CD4-positive, alpha-beta T cell treated with Interferon gamma for 1 hour (primary cell): ENCODE measurements around the gene ADAM23.

ENCODE experiments used
- DNase-seq: peaks from one replicate; pipeline ENCODE4 v3.0.0-alpha.2; 2020

ADAM23 gene

DNA sequence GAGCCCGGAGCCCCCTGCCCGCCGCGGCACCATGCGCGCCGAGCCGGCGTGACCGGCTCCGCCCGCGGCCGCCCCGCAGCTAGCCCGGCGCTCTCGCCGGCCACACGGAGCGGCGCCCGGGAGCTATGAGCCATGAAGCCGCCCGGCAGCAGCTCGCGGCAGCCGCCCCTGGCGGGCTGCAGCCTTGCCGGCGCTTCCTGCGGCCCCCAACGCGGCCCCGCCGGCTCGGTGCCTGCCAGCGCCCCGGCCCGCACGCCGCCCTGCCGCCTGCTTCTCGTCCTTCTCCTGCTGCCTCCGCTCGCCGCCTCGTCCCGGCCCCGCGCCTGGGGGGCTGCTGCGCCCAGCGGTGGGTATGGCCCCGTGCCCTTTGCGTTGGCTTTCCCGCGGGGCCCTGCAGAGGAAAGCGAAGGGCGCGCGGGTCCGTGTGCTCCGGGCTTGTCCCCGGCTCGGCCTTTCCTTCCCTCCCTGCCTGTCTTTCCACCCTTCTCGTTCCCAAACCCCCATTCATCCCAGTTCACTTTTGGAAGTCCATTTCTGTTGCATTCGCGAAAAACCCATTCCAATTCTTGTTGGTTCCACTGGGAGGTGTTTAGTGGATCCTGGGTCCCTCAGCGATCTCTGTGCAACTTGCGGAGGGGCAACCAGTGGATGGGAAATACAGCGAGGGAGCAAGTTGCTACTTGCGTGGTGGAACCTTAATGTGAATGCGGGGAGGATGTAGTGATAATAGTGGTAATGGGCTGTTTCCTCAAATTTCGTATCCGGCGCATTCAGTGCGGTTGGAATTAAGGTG lies 599 bp downstream of the ADAM23 start:
- no peak for DNase-seq

DNA sequence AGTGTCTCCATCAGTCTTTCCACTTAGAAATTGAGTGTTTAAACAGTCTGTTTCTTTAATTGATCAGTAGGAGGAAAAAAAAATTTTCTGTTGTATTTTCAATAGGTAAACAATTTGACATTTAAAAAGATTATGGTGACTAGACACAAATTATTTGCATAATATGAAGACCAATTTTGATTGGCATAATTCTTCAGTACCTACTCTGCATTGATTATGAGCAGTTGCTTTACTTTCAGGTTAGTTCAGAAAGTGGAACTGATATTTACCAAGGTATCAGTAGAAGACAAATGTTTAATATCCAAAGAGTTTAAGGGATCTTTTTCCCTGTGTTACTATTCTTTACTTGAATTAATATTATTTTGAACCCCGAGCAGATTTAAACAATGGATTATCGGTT lies 2.6 kb downstream of the ADAM23 start:
- no peak for DNase-seq

DNA sequence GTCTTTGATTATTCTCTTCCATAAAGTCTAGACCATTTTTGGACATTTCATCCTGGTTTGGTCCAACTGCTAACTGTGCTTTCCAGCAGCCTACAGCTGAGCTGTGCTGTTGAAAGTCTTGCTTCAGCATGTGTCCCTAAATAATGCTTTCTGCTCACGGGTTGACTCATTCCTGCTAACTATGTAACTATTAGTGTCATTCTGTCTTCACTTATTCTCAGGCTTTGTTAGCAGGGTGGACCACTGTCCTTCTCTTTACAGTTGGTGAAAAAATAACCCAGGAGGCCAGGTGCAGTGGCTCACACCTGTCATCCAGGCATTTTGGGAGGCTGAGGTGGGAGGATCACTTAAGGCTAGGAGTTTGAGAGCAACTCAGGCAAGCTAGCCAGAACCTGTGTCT lies 8.9 kb downstream of the ADAM23 start:
- DNase-seq: no peak

DNA sequence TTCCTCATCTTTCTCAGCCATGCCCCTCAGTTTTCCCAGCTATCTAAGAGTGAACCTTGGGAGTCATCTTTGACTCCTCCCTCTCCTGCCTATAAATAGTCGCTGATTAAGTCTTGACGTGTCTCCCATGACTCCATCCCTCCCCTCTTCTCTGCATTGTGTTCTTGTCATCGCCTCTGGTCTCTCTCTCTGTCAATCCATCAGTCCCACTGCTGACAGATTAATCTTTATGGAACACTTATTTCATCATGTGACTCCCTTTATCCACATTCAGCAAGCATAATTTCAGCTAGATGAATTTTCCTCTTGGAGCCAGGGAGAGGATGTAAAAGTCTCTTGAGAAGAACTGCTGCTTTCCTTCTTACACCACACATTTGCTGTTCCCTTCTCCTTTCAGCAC lies 9.4 kb downstream of the ADAM23 start:
- no peak for DNase-seq

DNA sequence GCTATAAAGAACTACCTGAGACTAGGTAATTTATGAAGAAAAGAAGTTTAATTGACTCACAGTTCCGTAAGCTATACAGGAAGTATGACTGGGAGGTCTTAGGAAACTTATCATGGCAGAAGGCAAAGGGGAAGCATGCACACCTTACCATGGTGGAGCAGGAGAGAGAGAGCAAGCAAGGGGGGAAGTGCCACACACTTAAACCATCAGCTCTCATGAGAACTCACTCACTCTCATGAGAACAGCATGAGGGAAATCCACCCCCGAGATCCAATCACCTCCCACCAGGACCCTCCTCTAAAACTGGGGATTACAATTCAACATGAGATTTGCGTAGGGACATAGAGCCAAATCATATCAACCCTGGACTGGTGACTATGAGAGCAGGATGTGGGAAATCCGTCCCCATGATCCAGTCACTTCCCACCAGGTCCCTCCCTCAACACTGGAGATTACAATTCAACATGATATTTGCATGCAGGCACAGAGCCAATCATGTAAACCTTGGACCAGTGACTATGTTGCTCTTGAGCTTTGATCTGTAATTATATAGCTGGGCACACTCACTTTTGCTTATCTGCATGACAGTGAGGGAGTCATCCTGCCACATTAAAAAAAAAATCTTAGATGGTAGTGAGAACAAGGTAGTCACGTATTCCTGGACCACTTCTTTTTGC lies 12.9 kb downstream of the ADAM23 start:
- no peak for DNase-seq

DNA sequence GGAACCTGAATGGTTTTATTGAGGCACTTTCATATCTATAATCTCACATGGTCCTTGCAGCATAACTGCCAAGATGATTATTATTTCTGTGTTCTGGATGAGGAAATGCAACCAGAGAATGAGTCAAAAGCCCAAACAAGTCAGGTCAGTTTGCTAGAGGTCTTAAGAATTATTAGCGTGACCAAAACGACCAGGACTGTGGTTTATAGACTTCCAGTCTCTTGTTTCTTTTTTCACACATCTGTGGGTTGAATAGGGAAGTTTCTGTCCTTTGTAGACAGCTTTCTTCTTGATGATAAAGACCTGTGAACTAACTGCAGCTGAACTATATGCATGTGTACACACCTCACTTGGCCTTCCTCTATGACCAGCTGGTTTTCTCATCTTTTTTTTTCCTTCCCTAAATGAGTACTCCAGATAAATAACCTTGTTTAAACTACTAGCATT lies 13.9 kb downstream of the ADAM23 start:
- DNase-seq: no peak

DNA sequence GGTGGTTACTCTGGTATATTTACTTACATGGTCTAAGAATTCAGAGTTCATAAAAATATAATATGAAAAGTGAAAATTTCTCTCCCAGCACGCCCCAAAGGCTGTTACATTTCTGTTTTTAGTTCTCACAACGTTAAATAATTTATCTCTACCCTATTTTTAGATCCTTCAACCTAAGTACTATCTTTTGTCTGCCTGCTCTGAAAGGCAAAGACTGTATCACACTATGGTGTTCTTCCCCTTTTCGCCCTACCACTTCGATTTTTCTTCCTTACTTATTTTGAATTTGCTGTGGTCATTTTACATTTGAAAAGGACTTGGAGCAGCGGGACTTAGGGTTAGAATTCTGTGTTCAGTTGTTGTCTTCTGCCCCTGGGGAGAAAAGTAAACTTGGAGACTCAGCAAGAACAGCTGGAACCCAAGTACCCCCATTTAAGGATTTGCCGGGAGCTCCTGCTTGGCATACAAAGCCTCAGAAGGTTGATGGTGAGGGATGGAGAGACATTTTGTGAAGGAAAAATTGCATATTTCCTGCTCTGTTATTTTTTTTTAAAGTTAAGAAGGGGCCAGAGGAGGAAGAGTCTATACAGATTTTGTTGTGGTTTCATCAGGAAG lies 19.0 kb downstream of the ADAM23 start:
- no peak for DNase-seq

DNA sequence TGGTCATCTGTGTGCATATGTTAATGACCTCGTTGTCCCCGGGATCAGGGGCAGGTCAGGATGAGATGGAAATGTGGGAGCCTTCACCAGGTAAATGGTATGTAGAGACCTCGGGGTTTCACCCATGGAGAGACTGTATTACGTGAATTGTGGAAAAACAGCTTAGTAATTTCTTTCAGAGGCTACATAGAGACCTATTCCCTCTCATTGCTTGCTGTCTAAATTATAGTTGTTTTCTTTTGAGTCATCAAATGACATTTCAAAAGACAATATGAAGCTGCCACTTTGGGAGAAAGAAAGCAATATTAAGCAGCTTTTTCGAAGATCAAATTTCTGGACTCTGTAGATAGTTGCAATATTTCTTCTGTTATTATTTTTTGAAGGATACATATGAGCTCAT lies 20.4 kb downstream of the ADAM23 start:
- no peak for DNase-seq

DNA sequence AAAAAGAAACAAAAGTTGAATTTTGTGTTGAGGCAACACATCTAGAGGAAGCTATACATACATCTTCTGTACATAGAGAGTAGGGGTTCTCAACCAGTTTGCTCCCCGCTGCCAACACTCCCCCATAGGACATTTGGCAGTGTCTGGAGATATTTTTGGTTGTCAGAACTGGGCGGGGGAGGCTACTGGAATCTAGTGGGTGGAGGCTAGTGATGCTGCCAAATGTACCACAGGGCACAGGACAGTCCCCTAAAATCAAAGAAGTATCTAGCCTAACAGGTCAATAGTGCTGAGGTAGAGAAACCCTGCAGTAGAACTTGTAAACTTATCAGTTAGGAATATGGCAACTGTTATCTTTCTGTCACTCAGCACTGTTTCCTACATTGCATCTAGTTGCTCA lies 21.3 kb downstream of the ADAM23 start:
- DNase-seq: no peak

DNA sequence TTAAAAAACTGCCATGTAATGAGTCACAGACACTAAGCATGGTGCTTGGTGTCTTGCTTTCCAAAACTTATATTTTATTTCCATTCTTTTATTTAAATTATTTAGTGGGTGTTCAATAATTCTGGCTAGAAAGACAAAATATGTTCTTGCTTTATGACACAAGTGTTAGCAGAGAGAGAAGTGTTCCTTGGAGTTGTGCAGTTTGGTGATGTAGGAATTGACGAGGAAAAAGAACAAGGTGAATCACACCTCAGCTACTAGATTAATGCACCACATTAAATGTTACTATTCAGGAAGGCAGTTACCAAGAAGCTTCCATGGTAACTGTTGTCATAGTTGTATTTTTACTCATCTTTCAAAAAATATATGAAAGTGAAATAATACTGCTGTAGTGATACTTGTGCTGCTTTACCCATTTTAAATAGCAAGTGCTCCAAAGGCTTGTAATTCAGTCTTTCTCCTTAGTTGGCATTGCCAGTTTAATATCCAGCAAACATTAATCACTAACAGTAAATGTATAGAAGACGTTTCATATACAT lies 28.3 kb downstream of the ADAM23 start:
- DNase-seq: no peak

DNA sequence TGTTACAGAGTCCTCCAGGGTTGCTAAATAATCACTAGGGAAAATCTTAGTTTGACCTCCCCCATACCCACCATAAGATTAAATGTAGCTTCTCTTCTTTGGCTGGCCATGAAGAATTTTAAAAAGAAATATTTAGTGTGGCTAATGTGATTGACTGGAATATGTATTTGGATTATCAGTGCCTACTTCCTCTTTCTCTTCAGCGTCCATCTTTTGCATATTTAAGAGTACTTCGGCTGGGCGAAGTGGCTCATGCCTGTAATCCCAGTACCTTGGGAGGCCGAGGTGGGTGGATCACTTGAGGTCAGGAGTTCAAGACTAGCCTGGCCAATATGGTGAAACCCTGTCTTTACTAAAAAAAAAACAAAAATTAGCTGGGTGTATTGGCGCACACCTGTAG lies 28.8 kb downstream of the ADAM23 start:
- DNase-seq: no peak

DNA sequence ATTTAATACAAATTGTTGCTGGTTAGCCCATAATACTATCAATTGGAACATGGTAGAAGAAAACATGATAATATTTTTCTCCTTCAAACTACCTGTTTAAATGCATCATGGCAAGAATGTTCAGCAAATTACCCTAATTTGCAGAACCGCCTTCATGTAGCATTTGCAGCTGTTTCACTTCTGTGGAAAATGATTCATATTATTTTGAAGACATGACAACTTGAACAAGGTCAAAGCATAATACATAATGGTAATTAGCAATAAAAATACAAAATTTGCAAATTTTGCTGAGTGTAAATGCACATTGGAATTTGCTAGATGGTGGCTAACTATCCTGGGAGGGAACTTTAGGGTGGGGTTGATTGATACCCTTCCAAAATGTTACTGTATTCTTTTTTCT lies 30.8 kb downstream of the ADAM23 start:
- DNase-seq: no peak

DNA sequence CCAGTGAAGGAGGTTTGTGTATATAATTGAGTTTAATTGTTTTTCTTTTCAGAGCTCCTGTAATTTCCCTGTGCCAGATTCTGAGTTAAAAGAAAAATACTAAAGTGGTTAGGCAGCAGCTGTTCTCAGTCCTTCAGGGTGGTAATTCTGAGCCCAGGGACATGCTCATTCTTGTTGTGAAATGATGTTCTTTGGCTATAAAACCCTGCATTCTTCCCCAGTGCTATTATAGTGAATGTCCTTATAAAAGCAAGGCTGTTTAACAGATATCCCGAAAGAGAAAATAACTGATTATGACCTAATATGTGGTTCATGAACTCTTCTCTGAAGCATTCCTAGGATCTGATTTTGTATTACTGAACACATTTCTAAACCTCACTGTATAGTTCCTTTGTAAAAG lies 34.0 kb downstream of the ADAM23 start:
- no peak for DNase-seq

DNA sequence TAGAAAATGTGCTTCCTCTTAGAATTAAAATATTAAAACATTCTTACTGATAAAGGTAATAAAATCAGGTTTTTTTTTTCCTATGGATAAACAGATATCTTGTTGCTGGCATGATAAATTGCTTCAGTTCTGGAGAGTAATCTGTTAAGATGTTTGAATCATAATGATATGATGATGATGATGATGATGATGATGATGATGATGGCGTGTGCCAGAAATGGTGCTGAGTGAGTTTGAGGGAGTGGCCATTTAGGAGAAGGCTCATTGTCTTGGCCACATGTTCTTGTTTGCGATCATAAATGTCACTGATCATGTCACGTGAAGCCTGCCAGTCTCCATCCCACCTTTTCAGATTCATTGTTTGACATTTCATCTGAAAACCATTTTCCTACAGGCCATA lies 35.0 kb downstream of the ADAM23 start:
- DNase-seq: no peak

DNA sequence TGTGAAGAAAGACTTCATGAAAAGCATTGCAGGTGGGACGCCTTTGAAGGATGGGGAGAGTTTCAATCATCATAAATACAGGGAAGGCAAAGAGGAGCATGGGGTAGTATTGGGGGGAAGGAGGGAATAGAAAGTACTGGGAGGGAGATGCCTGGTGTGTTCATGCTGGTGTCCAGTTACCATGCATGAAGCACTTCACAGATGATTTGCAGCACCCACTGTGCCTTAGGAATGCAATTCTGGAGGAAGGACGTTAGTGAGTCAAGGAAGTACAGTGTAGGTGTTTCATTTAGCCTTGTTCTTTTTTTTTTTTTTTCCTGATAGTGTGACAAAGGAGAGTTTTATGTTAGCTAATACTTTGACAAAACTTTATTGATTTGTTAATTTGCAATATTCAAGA lies 36.8 kb downstream of the ADAM23 start:
- DNase-seq: no peak

DNA sequence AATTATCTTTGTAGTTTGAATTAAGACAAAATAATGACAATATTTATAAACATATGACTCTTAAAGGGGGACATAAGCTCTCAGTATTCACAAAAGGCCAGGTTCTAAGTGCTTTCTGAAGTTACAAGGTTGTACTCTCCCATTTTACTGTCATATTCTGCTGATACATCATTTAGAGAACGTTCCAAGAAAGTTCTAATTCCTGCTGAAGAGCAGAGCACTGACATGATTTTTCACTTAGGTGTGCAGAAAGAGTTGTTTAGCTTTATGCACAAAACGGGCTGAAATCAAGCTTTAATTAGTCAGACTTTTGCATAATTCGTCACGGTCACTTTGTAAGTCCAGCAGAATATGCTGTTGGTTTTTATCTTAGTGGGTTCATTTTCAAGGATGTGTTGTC lies 37.3 kb downstream of the ADAM23 start:
- DNase-seq: no peak

DNA sequence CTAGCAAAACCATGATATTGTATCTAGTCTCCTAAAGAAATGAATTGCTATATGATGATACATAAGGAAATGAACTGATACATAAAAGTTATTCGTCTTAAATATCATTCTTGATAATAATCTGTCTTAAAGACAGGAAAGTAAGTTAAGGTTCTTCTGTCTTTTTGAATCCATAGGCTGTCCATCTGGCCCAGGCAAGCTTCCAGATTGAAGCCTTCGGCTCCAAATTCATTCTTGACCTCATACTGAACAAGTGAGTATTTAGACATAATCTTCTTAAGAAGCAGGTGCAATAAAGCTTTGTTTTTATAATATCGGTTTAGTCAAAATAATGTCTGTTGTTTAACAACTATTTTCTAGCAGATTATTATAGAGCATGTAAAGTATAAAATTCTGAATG lies 37.7 kb downstream of the ADAM23 start:
- DNase-seq: no peak

DNA sequence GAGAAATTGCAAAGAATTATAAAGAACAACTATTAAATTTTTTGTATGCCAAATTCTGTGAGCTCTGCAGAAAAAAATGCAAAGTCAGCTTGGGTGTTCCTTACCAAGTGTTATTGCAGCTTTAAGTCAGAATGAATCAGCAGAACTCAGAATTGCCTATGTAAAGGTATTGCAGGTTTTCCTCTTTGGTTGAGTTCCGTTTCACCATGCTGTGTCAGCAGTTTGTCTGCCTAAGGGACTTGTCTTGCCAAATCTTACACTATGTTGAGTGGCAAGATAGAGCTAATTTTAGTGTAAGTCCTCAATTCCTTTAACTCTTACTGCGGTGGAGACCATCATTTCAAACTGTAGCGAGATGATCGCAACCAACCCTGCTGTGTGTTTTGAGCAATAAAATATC lies 38.8 kb downstream of the ADAM23 start:
- DNase-seq: no peak

DNA sequence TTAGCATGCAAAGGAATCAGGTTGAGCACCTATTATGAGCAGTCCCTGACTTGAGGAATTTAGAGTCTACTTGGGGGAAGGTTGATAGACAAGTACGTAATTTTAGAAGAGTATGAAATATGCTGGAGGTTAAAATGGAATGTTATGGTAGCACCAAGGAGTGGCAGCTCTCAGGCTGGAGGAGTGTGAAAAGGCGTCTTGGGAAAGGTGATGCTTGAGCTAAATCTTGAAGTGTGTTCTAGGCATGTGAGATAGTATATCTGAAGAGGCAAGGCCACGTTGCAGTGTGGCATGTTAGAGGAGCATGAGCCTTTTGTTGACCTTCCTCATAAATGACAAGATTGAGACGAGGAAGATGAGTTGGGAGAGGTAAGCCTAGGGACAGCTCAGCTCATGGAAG lies 39.3 kb downstream of the ADAM23 start:
- DNase-seq: no peak

DNA sequence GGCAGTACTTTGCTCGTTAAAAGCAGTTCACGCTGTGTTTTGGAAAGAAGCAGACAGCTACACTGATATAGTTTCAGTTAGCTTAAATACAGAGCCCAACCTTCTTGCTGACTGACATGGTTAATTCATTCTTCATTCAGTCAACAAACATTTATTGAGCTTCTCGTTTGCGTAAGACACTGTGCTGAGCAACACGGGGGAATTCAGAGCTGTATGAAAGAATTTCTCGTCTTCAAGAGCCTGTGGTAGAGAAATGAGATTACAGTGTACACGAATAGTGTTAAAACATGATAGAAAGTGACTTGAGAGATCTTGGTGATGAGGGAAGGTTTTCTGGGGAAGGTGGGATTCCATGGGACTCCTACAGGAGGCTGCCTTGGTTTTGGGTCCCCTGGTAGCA lies 44.7 kb downstream of the ADAM23 start:
- DNase-seq: no peak

DNA sequence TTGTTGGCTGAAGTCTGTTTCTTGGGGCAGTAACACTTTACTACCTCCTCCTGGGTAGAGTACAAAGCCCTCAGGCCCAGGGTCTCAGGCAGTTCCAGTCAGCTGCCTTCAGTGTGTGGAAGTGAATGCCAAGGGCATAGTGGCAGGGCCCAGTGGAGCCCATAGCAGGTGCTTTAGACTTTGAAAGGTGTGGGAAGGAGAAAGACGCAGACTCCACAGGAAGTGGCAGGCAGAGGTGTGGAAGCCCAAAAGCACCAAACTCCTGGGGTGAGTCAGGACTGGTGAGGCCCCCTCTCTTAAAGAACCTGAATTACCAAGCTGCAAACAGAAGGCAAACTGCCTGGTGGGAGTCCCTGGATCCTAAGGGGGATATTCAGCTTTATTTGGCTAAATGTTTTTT lies 45.3 kb downstream of the ADAM23 start:
- DNase-seq: no peak

DNA sequence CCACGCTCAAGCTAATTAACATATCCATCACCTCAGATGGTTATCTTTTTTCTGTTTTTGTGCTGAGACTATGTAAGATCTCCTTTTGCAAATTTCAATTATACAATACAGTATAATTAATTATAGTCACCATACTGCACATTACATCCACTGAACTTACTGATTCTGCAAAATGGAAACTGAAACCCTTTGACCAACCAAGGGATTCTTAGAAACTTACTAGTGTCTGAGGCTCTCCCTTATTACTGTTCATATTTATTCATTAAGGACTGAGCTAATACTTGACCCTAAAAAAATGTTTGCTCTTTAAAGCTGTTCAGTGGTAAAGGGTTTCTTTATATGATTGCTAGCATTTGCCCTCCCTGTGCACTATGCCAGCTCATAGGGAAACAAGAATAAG lies 50.7 kb downstream of the ADAM23 start:
- DNase-seq: no peak

DNA sequence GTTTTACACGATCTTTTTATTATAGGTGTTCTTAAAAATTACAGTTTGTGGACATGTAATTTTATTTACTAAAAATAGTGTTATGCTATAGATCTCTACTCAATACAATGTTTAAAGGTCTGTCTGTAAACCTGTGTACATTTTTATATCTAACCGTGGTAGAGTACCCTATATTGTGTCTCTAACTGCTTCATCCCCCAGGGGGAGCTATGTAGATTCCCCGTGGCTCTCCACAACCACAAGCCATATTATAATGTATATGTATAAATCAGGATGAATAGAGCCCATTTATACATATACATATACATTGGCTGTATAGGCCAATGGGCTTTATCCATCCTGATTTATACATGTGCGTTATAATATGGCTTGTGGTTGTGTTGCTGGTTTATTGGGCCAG lies 59.4 kb downstream of the ADAM23 start:
- DNase-seq: no peak

DNA sequence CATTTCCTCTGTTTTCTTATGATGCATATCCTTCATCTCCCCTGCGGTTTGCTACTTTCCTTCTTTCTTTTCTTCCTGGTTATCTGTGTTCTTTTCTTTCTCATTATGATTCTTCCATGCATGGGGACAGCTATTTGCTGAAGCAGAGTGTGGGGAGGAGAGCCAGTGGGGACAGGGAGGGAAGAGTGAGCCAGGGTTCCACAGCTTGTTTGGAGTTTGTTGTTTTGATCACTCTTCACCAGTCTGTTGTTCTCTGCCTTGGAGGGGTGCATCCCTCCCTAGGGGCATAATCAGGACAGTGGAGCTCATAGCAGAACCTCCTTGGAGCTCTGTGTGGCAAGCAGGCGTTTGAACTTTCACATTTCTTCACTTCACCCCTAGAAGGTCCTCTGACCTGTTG lies 68.0 kb downstream of the ADAM23 start:
- no peak for DNase-seq
